Stimulated activated naive CD4-positive, alpha-beta T cell (primary cell): Measurements from ENCODE around the gene TIAL1.
"Not testable (repeated sequence)": the region's sequence is repeated elsewhere in the genome, so short reads cannot be mapped to it uniquely, and the experiment has no call there.

Experiments used
- DNase-seq, 6 experiments: peaks; one replicate each; lab custom pipeline; 2025; lab: John Stamatoyannopoulos, UW

The TIAL1 gene

DNA sequence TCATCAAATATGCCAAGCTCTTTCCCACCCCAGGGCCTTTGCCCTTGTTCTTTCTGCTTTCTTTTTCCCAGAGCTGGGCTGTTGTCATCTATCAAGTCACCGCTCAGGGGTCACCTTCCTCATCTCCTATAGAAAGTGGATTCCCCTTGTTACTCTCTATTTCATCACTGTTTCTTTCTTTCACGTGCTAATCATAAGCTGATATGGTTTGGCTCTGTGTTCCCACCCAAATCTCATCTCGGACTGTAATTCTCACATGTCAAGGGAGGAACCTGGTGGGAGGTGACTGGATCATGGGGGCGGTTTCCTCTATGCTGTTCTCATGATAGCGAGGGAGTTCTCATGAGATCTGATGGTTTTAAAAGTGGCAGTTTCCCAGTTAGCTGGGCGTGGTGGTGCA lies 17.0 kb upstream of the TIAL1 start:
- DNase-seq: no peak

DNA sequence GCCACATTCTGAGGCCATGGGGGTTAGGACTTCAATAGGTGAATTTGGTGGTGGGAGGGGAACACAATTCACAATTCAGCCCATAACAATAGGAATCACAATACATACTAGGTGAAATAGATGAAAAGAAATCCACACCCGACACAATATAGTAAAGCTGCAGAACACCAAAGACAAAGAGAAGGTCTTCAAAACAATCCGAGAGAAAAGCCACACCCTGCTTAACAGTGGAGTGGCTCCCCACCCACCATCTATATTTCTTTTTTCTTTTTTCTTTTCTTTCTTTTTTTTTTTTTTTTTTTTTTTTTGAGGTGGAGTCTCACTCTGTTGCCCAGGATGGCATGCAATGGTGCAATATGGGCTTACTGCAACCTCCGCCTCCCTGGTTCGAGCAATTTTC lies 14.7 kb upstream of the TIAL1 start:
- DNase-seq: no peak

DNA sequence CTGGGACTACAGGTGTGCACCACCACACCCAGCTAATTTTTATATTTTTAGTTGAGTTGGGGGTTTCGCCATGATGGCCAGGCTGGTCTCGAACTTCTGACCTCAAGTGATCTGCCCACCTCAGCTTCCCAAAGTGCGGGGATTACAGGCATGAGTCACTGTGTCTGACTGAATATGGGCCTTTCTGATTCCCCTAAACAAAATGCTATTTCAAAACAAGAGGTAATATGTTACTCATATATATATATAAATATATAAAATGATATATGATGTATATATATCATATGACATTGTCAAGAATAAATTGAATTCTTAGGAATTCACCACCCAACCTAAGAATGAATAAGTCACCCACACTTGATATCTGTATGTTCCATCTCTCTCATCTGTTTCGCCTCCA lies 12.8 kb upstream of the TIAL1 start:
- no peak for DNase-seq

DNA sequence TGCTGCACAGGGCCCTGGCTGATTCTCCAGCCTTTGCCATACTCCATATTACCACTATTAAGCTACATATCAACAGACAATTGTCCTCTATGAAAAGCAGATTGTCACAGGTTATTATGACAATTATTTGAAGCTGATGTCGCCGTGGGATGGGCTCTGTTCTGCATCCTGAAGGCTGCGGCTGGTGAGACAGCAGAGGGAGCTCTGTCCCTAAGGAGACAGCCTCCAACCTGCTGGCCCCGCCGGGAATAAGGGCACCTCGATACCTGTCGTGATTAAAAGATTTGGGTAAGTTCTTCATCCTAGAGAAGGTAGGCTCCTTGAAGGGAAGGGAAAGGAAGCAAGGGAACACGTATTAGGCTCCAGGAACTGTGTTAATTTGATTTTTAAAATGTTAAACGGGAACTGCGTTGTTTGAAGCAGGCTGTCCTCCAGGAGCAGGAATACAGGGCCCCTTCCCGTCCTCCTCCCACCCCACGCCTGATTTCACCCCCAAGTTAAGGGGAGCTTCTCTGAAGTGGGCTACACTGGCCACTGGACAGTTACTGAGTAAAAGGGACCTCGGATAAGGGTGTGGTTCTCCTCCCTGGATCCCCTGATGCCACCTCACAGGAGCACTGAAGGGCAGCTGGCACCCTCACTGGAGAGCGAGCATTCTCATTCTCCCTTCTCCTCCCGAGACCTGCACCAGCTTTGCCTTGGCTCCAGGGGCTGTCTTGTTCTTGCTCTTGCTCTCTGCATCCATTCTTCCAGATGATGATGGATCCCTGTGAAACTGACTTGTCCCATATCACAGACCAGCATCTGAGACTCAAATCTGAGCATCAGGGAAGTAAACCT lies 11.8 kb upstream of the TIAL1 start:
- peak in 4 of 6 experiments; percentile 9 to 26 (median 13) for DNase-seq

GRCh38 chr10:119604468-119604867 lies 7.7 kb upstream of the TIAL1 start:
- DNase-seq: no peak

DNA sequence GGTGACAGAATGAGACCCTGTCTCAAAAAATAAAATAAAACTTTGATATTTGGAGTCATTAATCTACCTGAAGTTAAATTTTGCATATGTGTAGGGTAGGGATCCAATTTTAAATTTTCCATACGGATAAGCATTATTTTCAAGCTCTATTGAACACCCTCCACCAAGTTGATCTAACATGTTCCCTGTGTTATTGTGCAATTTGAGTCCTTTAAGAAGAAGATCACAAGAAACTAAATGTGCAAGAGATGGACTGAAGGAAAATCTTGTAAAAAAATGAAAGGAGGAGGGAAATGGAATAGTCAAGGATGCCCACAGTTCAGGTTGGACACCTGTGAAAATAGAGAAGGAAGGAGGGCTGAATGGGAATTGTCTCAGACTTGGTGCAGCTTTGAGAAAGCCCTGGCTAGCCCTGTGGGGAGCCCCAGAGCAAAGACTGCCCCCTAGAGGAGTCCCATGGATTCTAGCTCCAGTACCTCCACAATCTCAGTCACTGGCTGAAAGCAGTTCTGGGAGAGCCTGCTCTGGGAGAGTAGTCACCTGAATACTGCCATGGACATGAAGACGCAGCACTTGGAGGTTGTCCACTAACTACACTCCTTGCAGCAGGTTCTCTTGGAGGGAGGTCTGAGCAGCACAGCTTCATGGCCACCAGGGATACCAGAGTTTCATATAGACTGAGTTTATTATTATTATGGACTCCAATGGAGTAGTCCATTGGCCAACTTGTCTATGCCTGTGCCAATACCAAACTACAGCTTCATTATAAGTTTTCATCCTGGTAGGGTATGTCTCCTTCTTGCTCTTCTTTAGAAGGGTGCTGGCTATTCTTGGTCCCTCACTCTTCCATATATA lies 5.7 kb upstream of the TIAL1 start:
- peak in 2 of 6 experiments; percentile 9 for DNase-seq

DNA sequence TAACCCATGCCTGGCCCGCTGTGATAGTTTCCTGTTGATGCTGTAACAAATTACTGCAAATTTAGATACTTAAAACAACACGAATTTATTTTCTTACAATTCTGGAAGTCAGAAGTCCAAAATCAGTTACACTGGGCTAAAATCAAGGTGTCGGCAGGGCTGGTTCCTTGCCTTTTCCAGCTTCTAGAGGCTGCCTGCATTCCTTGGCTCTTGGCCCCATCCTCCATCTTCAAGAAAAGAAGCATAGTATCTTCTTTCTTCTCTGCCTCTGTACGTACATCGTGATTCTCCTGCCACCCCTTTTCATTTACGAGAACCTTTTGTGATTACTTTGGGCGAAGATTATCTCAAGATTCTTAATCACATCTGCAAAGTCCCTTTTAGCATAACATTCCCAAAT lies 1.6 kb upstream of the TIAL1 start:
- no peak for DNase-seq

DNA sequence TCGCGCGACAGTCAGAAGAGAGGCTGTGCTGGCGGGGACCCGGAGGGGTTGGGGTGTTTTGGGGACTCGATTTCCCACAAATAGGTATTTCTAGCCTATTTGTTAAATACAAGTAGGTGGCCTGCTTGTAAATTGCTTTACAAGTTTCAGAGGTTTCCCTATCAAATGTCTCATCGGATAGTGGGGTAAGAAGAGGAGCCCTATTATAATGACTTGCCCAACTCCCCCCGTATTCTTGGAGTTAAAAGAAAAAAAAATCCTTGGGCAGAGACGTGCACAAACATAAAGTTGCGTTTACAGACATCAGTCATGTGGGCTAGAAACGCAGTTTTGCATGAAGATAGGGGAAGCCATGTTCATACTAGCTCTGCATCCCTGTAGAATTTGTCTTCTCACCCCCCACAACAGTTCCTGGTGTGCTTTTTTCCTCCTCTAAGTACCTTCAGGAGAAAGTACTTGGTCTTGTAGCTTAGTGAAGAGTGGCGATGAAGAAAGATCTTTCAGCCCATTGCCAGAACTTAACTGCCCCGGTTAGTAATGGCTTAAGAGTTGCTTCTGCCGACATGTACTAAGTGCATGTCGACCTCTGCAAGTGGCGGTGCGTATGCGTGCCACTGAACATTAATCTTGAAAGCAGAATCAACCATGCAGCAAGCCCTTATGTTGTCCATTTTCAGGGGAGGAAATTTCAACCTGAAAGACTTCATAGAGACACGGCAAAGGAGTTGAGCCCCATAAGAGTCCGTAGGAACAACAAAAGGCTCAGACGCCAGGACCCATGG lies 832 bp upstream of the TIAL1 start:
- DNase-seq: peak in 1 of 6 experiments; percentile 16

DNA sequence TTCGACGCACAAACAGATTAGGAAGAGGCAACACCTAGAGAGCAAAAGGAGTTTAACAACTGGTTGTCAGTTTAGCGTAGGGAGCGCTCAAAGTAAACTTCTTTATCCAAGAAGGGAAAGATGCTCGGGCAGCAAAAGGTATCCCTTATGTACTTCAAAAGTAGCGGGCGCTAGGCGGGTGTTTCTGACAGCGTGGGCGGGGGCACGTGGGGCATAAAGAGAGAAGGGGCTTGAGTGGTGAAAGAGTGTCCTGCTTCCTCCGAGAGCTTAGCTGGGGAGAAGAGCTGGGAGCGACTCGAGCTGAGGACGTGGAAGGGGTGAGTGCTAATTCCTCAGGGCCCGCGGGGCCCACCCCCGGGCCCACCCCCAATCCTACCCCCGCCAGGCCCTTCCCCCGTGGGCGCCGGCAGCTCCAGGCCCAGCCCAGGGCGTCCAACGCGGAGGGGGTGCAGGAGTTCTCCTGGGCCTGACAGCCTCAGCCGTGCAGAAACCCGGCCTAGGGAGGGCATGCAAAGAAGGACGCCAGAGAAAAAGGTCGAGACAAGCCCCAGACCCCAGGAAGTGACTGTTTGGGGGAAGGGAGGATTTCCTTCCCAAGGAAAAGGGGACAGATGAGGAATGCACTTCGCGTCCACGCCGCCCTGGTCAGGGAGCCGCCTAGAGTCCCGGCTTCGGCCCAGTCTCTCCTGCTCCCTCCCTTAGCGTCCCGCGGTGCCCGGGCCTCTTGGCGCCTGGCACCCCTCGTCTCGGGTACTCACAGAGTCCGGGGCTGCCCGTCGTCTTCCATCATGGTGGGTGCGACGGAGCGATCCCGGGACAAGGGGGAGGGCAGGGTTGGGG lies 868 bp downstream of the TIAL1 start:
- DNase-seq: peak; percentile 31 to 61 (median 55)

DNA sequence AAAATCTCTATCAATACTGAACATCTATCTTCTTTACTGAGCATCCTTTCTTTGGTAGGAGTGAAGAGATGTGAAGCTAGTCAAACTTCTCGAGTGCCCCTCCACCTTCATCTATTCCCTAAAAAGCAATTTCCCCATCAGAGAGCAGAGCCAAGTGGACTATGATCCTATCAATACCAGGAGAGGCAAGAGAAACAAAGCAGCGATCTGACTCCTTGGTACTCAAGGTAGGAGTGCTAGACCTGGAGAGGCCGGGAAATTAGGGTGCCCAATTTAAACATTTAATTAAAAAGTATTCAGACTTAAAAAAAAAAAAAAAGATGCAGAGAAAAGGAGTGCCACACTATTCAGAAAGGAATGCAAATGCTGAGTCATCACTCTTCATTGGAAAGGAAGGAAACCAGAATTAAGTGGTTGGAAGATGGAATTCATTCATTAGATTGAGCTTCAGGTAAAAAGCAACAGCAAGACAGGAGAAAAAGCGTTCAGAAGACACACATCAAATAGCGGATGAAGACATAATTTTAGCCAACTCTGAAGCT lies 1.6 kb downstream of the TIAL1 start:
- no peak for DNase-seq

DNA sequence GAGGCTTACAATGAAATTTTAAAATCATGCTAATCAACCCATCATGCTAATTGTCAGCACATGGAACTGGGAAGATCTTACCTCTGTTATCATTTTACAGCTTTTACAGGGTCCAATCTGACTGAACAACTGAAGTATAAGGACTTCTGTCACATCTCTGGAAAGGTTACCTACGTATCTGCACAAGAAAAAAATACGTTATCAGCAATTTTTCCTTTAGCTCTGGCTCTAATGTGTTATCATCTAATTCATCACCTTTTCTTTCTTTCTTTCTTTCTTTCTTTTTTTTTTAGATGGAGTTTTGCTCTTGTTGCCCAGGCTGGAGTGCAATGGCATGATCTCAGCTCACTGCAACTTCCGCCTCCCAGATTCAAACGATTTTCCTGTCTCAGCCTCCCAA lies 8.7 kb downstream of the TIAL1 start:
- no peak for DNase-seq

- DNase-seq: no peak
Observed at GRCh38 chr10:119578355-119578754, 18.4 kb downstream of the TIAL1 start.

DNA sequence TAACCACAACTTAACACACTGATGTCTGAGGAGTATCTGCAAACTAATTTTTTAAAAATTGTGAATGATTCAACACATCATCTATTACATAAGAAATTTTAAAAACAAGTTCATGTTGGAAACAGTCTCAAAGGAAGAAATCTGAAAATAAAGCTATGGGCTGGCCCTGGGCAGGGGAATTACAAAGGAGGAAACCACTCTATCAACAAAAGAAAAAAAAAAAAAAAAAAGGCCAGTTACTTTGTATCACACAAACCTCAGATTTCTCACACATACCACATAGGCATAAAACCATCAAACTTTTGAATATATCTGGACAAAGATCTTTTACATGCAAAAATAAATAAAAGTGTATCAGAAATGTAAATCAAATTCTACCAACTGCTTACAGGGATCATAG lies 20.8 kb downstream of the TIAL1 start:
- DNase-seq: no peak

DNA sequence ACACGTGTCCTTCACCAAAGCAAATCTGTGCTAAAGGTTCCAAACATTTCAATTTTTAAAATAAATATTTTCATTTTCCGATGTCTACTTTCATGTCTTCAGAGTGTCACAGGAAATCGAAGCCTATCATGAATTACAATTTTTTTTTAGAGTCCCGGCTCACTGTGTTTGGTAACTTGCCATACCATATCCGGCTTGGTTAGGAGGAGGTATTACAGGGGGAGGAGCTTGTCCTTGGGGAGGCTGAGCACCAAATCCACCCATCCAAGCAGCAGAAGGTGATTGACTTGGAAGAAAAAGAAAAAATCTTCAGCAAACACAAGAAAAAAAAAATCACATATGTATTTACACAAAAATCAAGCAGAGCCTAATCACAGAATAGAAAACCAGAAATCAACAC lies 21.3 kb downstream of the TIAL1 start:
- peak in 5 of 6 experiments; percentile 30 to 71 (median 48) for DNase-seq

DNA sequence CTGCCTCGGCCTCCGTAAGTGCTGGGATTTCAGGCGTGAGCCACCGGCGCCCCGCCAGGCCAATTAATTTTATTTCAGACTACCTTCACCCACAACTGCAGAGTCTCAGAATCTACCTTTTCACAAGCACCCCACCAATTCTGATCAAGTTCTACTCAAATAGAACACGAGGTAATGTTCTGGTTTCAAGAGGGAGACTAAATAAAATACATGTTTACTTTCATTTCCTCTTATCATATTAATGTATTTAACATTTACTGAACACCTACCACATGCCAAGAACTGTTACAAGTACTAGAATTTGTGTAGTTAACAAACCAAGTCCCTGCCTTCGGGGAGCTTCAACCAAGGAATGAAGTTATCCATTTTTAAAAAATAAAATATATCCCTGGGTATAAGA lies 28.8 kb downstream of the TIAL1 start:
- no peak for DNase-seq

DNA sequence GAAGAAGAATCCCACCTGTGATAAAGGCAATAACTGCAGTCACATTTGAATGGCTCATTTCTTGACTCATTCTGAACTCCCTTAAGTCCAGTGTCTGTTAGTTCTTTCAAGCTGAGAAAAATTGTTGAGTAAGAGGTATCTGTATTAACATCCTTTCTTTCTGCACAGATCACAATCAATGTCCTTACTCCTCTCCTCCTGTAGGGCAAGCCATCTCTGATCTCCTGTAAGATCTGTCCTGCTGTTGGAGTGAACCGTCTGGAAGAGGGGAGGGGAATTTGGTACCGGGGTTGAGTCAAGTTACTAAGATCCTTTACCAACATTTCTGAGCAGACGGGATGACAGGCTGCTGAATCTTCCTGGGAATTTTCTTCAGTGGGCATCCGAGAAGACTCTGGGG lies 34.7 kb downstream of the TIAL1 start:
- no peak for DNase-seq

DNA sequence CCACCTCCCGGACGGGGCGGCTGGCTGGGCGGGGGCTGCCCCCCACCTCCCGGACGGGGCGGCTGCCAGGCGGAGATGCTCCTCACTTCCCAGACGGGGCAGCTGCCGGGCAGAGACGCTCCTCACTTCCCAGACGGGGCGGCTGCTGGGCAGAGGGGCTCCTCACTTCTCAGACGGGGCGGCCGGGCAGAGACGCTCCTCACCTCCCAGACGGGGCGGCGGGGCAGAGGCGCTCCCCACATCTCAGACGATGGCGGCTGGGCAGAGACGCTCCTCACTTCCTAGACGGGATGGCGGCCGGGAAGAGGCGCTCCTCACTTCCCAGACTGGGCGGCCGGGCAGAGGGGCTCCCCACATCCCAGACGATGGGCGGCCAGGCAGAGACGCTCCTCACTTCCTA lies 37.3 kb downstream of the TIAL1 start:
- not testable (repeated sequence) for DNase-seq

GRCh38 chr10:119556081-119556480 lies 40.7 kb downstream of the TIAL1 start:
- DNase-seq: not testable (repeated sequence)

- DNase-seq: no peak
Observed at GRCh38 chr10:119555178-119555784, 41.5 kb downstream of the TIAL1 start.

DNA sequence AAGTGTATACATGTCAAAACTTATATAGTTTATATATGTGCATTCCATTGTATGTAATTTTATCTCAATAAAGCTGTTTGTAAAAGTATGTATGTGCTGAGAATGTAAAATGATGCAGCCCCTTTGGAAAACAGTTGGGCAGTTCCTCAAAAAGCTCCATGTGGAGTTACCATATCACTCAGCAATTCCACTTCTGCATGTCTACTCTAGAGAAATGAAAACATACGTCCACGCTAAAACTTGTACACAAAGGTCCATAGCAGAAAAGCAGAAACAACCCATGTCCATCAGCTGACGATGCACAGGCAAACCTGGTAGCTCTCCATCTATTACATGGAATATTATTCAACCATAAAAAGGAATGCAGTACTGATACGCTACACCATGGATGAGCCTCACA lies 45.9 kb downstream of the TIAL1 start:
- no peak for DNase-seq
